Spleen (tissue), 7 donors: Measurements from ENCODE around the gene GRK4.
"Not testable (repeated sequence)": the region's sequence is repeated elsewhere in the genome, so short reads cannot be mapped to it uniquely, and the experiment has no call there.

Experiments
- POLR2A ChIP-seq, 3 donors: fragments of 450-650 bp; IDR thresholded peaks; one replicate each; pipeline ENCODE4 v1.5.1; 2017; ENCODE audit warnings: antibody characterized with exemption in 3 of 3, mild to moderate bottlenecking in 1 of 3
- POLR2AphosphoS5 ChIP-seq, 3 donors: sonication (generic); formaldehyde crosslinking; IDR thresholded peaks; one replicate each; pipeline ENCODE4 v1.5.1; 2017; ENCODE audit warnings: antibody characterized with exemption in 3 of 3
- TF ChIP-seq, protein P1 (sequence below), 11 experiments: fragments of 200-600 bp in 7 of 11; fragments of 450-650 bp in 4 of 11; sonication (generic) in 4 of 11; IDR thresholded peaks in 8 of 11; conservative IDR thresholded peaks in 3 of 11; 1 replicate in 7 of 11; 2 replicates in 4 of 11; pipeline versions ENCODE4 v1.4.0 to v1.8.0; 2016 to 2021; ENCODE audit warnings: antibody characterized with exemption in 11 of 11, inconsistent platforms in 4 of 11, mild to moderate bottlenecking in 1 of 11
- donor health status: DM: no; HTN: no; CAD: no; lungs with moderate emphysema.
- donor health status: DM: no; HTN: no; CAD: no.
- donor health status: DM: no; HTN: no; CAD: no.

DNA sequence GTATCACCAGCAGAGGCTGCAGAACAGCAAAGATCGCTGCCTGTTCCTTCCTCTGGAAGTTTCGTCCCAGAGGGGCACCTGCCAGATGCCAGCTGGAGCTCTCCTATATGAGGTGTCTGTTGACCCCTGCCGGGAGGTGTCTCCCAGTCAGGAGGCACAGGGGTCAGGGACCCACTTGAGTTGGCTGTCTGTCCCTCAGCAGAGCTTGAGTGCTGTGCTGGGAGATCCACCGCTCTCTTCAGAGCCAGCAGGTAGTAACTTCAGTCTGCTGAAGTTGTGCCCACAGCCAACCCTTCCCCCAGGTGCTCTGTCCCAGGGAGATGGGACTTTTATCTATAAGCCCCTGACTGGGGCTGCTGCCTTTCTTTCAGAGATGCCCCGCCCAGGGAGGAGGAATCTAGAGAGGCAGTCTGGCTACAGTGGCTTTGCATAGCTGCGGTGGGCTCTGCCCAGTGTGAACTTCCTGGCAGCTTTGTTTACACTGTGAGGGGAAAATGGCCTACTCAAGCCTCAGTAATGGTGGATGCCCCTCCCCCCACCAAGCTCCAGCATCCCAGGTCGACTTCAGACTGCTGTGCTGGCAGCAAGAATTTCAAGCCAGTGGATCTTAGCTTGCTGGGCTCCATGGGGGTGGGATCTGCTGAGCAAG, 40.8 kb upstream of the GRK4 start:
- TF ChIP-seq, protein P1, sequence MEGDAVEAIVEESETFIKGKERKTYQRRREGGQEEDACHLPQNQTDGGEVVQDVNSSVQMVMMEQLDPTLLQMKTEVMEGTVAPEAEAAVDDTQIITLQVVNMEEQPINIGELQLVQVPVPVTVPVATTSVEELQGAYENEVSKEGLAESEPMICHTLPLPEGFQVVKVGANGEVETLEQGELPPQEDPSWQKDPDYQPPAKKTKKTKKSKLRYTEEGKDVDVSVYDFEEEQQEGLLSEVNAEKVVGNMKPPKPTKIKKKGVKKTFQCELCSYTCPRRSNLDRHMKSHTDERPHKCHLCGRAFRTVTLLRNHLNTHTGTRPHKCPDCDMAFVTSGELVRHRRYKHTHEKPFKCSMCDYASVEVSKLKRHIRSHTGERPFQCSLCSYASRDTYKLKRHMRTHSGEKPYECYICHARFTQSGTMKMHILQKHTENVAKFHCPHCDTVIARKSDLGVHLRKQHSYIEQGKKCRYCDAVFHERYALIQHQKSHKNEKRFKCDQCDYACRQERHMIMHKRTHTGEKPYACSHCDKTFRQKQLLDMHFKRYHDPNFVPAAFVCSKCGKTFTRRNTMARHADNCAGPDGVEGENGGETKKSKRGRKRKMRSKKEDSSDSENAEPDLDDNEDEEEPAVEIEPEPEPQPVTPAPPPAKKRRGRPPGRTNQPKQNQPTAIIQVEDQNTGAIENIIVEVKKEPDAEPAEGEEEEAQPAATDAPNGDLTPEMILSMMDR (IDR thresholded peaks at IDR 0.05 in 8 of 11, conservative IDR thresholded peaks at IDR 0.05 in 3 of 11) = not testable (repeated sequence)
- not testable (repeated sequence) for TF ChIP-seq POLR2A, POLR2AphosphoS5 (IDR thresholded peaks at IDR 0.05)
